Kidney glomerular epithelial cell (primary cell): ENCODE data around the gene FKBP15.

Source experiments
- DNase-seq: peaks from one replicate; lab custom pipeline; 2025; lab: John Stamatoyannopoulos, UW

The FKBP15 gene

DNA sequence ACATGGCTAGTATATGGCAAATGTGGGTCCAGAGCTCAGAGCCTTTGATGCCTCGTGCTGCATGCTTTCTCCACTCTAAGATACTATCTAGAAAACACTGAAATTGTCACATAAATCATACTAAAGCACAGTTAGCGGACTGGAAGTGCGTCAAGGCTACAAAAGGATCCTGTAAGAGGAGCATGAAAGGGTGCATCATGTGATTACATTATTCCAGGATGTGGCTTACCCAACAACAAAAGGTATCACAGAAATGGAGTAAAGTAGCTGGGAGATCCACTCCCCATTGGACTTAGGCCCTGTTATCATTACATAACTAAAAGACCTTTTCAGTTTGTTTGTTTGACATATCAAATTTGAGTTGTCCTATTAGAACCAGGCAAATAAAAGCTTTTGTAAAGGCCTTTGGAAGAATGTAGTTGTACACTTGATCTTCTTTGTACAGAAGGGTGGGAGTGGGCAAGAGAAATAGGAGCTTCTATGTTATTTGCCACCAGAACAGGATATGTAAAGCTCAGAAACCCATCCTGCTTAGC, 7.1 kb upstream of the FKBP15 start:
- no peak for DNase-seq

DNA sequence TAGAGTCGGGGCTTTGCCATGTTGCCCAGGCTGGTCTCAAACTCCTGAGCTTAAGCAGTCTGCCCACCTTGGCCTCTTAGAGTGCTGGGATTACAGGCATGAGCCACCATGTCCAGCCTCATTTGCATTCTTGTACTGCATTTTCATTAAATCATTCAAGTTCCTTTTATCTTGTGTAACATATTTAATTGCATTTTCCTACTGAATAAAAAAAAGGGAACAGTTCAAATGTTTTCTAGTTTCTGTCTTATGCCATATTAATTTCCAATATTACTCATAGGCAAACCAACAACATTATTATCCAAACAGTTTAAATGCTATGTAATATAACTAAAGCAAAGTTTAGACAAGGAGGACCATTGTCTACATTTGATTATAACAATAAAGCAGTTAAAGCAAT, 6.4 kb upstream of the FKBP15 start:
- DNase-seq, result no peak

DNA sequence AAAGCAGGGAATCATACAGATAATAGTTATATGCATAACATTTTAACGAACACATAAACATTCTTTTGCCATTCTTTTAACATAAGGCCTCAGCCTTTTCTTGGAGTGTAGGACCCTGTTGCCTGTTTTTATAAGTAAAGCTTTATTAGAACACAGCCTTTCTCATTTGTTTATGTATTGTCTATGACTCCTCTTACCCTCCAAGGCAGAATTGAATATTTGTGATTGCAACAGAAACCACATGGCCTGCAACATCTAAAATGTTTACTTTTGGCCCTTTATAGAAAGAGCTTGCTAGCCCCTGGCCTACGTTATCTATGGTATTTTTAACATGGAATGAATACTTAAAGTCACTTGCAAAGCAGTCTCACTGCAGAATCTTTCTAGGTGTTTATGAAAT, 2.9 kb upstream of the FKBP15 start:
- DNase-seq, result no peak

DNA sequence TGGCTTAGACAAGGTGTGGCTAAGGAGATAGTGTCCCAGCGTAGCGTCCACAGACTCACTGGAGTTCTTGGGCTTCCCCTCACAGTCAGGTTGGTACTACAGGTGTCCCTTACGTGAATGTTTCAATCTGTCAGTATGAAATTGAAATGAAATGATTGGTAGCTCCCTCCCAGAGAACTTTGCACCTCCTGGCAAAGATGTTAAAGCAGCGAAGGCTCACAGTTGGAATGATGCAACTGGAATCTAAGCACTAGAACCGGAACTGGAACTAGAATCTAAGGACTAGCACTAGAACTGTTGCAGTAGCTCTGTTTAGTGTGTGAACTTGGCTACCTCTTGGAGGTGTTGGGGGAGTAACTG, 1.4 kb upstream of the FKBP15 start:
- no peak for DNase-seq

DNA sequence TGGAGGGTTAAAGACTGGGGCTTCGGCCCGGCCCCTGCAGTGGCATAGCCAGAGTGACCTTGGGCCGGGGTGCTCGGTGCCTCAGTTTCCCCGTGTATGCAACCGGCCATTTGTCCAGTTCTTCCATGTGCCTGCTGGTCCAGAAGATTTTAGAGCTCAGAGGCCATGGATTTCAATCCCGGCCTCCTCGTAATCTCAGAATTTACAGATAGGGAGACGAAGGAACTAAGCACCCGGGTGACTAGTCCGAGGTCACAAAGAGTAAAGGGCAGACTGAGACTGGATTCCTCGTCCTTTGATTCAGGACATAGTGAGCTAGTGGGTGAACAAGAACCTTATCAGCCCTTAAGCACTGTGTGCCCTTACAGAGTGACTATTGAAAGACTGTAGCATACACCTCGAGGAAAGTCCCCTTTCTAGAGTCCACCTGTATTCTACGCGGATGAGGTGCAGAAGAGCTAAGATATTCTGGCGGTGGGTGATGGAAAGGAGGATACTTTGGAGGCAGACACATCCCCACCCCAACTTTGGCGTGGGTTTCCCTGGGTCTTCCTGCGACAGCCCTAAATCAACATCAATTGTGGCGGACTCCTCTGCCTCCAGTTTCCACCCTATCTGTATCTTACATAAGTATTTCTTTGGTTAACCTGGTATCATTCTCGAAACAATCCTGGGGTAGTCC, 864 bp upstream of the FKBP15 start:
- no peak for DNase-seq

DNA sequence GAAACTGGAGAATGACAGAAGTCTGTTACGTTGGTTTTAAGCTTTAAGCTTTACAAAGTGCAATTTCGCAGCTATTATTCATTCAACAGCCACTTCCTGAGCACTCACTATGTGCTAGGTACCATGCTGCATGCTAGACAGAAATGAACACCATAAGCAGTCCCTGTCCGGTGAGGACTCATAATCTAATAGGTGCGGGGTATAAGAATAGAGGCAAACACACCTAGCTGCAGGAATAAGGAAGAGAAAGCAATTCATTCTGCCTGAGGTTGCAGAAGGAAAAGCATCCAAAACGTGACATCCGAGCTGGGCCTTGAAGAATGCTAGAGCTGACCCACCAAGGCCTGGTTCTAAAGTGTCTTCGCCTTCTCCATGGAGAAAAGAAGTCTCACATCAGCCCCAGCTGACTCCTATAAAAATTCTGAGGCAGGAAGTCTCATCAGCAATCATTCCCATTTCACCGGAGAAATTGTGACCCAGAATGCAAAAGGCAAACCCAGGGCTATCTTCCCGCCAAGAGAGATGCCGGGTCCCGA, 542 bp downstream of the FKBP15 start:
- no peak for DNase-seq

DNA sequence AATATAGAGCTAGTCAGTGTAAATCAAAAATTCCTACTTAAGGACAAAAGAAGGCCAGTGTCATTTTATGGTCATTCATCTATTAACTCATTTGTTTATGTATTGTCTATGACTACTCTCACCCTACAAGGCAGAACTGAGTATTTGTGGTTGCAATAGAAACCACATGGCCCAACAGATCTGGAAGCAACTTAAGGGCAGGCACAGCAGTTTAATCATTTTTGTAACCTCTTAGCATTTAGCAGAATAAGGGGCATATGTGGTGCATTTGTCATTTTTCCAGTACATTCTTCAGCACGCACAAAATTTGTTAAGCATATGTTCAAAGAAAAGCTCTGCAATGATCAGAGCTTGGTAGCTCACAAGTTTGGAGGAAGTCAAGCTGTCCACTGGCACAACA, 1.1 kb downstream of the FKBP15 start:
- no peak for DNase-seq

DNA sequence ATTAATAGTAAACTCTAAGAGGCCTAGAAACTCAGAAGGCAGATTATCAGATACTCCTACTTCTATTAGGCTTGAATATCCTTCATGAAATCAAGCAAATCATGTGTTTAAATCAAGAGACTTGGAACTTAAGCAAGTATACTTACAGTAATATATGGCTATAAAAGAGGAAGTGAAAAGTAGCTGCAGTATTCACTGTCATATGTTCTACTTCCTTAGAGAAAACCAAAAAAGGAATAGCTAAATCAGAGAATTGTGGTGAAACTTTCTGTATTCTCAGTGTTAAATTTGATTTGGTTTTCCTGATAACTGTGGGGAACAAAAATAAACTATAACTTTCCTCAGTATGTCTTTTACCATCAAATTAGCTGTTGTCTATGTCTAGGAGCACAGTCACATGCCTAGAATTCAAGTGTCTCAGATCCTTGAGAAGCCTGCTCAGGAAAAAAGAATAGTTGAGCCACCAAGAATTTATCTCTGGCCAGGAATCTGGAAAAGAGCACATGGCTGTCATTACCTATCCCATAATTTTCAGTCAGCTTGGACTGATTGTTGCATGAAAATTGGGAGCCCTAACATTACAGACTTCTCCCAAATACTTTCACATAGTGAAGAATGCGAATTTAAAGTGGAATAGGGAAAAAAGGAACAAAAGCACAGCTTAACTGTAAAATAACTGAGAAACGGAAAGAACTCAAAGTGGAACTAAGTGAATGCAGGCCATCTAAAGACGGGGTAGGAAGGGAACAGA, 1.7 kb downstream of the FKBP15 start:
- no peak for DNase-seq

DNA sequence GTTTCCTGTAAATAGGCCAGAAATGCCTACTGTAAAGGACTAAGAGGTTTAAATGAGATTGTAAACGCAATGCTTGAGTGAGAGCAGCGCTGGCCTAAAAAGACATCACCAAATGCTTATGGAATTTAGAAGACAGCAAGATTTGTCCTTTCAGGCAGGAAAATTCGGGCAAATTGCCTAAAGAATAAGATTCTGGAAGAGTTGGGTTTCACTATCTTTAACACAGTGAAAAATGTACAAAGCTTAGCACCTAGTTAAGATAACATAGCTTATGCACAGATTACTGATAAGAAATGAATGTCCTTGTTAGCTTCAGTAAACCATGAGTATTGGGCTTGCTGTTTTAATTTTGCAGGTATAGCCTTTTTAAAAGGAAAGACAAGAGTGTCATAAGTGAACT, 4.7 kb downstream of the FKBP15 start:
- DNase-seq, result no peak

DNA sequence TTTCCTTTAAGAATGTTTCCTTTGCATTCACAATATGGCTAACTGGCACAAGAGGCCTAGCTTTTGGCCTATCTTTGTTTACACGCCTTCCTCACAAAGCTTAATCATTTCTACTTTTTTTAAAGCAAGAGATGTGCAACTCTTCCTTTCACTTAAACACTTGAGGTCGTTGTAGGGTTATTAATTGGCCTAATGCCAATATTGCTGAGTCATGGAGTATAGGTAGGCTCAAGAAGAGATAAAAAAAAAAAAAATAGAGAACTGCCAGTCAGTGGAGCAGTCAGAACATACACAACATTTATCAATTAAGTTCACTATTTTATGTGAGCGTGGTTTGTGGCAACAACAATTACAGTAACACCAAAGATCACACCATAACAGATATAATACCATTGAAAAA, 5.9 kb downstream of the FKBP15 start:
- peak; percentile 16 for DNase-seq

DNA sequence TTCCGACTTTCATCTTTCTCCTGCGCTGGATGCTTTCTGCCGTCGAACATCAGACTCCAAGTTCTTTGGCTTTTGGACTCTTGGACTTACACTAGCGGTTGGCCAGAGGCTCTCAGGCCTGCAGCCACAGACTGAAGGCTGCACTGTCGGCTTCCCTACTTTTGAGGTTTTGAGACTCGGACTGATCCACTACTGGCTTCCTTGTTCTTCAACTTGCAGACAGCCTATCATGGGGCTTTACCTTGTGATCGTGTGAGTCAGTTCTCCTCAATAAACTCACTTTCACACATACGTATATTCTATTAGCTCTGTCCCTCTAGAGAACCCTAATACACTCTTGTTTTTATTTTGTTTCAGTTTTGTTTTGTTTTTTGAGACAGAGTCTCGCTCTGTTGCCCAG, 10.3 kb downstream of the FKBP15 start:
- DNase-seq, result no peak

DNA sequence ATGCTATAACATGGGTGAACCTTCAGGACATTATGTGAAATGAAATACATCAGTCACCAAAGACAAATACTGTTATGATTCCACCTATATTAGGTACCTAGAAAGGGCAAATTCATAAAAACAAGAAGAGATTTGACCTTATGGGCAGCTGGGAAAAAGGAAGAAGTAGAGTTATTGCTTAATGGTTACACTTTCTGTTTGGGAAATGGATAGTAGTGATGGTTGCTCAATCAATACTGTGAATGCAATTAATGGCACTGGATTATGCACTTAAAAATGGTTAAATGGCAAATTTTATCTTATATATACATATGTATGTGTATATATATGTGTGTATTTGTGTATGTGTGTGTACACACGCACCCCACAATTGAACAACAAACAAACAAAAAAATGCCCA, 15.2 kb downstream of the FKBP15 start:
- no peak for DNase-seq

DNA sequence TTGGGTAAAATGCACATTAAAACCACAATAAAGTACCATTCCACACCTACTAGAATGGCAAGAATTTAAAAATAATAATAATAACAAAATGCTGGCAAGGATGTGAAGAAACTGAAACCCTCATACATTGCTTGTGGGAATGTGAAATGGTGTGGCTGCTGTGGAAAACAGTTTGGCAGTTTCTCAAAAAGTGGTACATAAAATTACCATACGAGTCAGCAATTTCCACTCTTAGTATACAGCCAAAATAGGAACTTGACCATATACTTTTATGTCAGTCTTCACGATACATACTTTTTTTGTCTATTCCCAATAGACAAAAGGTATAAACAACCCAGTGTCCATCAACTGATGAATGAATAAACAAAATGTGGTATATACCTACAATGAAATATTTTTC, 15.6 kb downstream of the FKBP15 start:
- no peak for DNase-seq

DNA sequence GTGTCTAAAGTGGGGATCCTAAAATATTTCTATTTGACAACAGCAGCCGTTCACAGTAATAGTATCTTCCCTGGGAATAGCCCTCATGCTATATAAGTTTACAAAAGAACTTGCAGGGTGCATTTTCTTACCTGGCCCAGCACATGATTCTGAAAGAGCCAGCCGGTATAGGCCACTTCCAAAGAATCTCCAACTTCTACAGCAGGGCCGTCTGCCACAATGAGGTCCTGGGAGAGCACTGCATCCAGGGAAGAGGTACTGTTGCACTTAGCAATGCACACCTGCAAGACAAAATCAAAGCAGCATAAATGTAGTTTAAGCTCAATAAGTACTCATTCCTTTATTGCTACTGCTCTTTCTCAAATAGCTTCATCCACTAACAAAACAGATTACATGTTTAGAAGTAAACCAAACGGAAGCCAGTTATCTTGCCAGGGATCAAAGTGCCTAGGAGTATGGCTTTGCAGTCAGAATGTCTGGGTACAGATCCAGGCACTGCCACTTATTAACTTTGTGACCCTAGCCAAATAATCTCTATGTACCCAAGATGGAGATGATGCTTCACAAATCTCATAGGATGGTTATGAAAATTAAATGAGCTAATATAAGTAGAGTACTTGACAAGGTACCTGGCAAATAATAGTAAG, 21.3 kb downstream of the FKBP15 start:
- no peak for DNase-seq

DNA sequence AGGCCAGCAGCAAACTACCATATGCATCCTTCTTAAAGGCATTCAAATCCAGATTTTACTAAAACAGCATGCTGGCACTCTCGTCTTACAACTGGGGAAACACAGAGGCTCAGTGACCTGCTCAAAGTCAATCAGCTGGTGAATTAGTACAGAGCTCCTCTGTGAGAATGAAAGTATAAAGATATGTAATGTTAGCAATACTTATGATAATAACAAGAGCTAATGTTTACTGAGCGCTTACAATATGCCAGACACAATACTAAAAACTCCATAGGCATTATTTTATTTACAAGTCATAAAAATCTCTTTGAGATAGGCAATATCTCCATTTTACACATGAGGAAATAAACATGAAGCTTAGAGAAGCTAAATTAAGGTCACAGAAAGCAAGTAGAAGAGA, 28.6 kb downstream of the FKBP15 start:
- DNase-seq, result no peak

DNA sequence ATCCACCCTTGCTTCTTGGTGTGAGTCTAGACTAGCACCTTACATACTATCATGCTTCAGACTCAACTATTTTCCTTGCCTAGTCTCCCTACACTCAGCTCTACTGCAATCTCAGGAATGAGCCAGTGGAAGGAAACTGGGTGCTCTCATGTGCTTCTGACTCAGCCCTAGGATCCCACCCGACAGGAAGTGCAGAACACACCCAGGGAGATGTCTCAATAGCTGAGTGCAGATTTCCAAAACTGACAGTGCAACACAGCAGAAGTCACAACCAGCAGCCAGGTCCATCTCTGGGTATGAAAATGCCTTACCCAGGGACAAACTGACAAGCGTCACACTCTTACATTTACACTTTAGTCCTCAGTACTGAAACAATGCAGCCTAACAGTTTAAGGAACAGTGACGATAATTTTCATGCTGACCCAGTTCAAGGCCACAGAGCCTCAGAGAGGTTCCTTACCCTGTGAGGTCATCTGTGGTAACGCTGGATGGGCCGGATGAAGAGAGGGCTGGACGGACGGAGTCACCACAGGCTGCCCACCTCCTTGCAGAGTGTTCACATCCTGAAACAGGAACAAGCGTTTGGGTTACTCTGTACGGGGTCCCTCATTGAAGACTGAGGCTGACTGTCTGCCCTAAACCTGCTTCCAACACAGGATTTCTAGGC, 33.0 kb downstream of the FKBP15 start:
- peak; percentile 40 for DNase-seq

DNA sequence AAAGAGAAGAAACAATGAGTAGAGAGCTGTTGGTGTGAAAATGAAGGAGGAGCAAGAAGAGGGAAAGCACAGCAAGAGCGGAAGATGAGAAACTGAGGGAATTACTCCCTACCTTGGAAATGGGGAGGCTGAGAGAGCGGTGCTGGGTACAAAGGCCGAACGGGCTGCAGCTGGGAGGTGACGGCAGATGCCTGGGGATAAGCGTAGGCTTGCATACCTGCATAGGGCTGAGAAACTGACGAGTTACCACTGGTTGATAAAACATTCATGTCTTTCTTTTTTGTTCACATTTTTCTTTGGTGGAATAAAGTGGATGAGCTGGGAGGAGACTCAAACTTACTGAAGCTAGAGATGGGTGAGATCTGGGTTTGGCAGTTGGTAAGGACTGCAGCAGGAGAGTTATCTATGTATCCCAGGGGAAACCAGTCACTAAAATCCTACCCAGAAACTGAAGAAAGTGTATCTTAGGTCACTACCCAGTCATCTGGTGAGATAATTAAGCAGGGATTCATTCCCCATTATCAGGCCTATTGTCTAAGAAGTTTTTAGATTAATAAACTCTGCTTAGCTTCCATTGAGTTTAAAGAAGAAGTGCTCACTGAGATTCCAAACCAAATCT, 34.8 kb downstream of the FKBP15 start:
- DNase-seq, result no peak

DNA sequence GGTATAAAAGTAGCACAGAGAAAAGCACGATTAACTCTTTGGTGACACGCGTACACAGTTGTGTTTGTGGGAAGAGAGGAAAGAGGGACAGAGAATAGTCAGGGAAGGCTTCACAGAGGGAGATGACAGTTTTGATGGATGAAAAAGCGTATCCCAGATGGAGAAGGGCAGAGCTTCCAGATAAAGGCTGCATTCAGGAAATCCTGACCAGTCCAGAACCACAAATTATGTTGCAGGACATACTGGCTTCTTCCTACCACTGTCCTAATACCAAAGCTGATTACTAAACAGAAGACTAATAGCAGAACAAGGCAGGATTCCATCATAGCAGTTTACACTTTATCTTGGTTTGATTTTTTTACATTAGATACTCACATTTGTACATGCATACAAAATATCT, 35.8 kb downstream of the FKBP15 start:
- no peak for DNase-seq

DNA sequence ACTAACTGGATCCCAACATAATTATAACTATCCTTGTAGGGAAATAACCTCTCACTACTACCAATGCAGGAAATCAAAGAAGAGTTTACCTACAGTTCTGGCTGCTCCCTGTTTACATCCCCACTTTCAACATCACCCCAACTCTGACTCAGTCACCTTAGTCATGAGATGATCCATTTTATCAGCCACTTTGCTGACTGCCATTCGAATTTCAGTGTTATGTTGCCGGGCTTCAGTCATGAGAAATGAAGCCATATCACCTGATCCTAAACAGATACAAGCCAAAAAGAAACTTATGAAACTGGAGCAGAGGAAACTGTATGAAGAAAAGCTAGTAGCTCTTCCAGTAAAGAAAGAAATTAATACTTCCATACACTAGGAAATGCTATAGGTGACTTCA, 36.5 kb downstream of the FKBP15 start:
- DNase-seq, result no peak

DNA sequence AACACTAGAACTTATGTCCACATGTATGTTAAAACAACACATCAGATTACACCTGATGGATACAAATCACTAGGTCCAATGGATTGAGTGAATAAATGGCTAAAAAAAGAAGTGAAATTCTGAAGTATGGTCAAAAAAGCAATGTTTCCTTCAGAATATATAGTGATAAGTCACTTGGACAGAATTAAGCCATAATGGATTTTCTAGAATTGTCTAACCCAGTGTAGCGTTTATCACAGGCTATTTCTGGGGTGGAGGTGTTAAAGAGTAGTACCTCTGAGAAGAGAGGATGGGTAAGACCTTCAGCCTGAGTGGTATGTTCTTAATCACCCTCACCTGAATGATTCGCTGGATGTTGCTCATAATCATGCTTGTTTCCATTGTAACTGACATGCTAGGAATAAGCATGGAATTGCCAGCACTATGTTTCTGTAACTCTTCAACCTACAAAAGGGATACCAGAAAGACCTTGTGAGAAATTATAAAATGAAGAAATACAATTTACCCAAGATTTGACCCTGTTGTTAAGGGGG, 37.1 kb downstream of the FKBP15 start:
- no peak for DNase-seq

DNA sequence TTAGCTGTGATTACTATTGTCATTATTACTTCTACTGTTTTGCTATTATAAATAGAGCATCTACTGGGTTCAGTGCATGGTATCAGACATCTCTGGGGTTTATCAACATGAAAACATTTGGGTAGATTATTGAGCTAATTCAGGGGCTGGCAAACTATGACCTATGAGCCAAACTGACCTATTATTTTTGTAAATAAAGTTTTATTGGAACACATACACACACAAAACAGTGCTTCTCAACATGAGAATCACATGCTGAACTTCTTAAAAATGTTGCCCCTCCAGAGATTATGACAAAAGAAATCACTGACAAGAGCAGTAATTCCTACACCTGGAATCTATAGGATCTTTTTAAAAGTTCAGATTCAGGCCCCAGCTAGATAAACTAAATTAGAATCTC, 39.9 kb downstream of the FKBP15 start:
- no peak for DNase-seq

DNA sequence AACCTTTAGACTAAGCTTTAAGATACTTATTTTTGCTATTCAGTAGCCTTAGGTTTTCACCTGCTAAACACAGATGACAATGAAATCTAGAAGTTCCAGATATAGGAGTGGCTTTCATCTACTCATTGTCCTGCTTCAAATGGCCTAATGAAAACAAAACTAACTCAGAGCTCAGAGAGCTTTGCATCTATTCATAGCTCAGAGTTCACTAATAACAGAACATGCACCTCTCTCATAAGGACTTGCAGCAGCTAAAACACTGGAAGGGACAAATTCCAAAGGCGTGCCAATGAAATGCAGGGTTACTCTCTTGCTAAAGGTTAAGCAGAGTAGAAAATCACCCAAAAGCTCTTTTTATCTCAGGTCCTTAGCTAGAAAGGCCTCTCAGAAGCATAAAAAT, 41.2 kb downstream of the FKBP15 start:
- no peak for DNase-seq
